ENCODE measurements around the gene CCL28.

DNA sequence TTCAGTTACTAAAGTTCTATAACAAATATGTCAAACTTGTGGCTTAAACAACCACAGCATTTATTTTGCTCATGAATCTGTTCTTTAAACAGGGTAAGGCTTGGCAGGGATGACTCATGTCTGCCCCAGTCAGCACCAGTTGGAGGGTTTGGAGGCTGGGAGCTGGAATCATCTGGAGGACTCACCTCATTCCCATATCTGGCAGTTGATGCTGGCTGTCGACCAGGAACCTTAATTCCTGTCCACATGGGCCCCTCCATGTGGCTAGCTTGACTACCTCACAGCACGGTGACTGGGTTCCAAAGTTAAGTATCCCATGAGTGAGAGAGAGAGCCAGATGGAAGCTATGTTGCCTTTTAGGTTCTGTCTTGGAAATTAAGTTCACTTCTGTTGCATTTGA lies 13.8 kb upstream of the CCL28 start:
- TF ChIP-seq, protein P1, sequence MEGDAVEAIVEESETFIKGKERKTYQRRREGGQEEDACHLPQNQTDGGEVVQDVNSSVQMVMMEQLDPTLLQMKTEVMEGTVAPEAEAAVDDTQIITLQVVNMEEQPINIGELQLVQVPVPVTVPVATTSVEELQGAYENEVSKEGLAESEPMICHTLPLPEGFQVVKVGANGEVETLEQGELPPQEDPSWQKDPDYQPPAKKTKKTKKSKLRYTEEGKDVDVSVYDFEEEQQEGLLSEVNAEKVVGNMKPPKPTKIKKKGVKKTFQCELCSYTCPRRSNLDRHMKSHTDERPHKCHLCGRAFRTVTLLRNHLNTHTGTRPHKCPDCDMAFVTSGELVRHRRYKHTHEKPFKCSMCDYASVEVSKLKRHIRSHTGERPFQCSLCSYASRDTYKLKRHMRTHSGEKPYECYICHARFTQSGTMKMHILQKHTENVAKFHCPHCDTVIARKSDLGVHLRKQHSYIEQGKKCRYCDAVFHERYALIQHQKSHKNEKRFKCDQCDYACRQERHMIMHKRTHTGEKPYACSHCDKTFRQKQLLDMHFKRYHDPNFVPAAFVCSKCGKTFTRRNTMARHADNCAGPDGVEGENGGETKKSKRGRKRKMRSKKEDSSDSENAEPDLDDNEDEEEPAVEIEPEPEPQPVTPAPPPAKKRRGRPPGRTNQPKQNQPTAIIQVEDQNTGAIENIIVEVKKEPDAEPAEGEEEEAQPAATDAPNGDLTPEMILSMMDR (IDR thresholded peaks at IDR 0.05) = no peak
- TF ChIP-seq POLR2A (IDR thresholded peaks at IDR 0.05) = no peak
- no peak for TF ChIP-seq POLR2AphosphoS5 (IDR thresholded peaks at IDR 0.05)

All from prostate gland (tissue), 2 donors.